ENCODE measurements around the gene CHMP2A.

The CHMP2A gene

GRCh38 chr19:58569943-58570670 is 15.2 kb upstream of the CHMP2A start:
- DNase-seq (ENCODE audit: low spot score), result no peak

- DNase-seq (ENCODE audit: low spot score), result no peak
Measured at GRCh38 chr19:58569191-58569942, 14.5 kb upstream of the CHMP2A start.

- no peak for DNase-seq (ENCODE audit: low spot score)
Measured at GRCh38 chr19:58568453-58569130, 13.7 kb upstream of the CHMP2A start.

- DNase-seq (ENCODE audit: low spot score), result no peak
Measured at GRCh38 chr19:58566989-58567388, 12.1 kb upstream of the CHMP2A start.

GRCh38 chr19:58563823-58564222 is 8.9 kb upstream of the CHMP2A start:
- no peak for DNase-seq (ENCODE audit: low spot score)

GRCh38 chr19:58563034-58563573 is 8.2 kb upstream of the CHMP2A start:
- no peak for DNase-seq (ENCODE audit: low spot score)

- no peak for DNase-seq (ENCODE audit: low spot score)
Measured at GRCh38 chr19:58562122-58563033, 7.5 kb upstream of the CHMP2A start.

DNA sequence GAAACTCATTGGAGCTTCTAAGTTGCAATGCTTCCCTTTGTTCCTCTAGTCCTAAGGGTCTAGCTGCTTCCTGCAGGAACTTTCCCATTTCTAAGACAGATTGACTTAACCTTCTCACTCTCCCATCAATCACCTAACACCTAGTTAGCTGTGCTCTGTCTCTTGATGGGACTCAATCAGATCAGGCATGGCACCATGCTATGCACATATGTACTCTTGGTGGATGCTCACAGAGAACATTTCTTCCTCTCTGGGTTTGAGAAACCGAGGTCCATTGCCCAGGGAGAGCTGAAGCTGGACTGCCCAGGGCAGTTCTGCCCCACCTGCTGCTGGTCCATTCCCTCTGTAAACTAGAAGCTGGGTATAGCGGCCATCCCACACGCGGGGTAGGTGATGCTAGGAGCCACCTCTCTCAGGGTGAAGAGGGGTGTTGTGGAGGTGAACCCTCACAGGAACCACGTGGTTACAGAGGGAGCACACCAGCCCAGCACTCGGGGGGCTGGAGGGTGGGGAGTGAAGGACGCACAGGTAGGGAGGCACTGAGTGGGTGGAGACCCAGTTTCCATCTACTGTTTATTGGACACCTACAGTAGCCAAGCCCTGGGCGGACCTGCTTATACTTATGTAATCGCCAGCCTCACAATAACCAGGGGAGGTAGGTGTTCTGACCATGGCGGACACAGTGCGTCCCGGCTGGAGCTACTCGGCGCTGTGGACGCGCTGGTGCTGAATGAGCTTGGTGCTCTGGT is 6.6 kb upstream of the CHMP2A start:
- DNase-seq (ENCODE audit: low spot score), result no peak

- no peak for DNase-seq (ENCODE audit: low spot score)
Measured at GRCh38 chr19:58560921-58561320, 6.0 kb upstream of the CHMP2A start.

GRCh38 chr19:58560007-58560887 is 5.3 kb upstream of the CHMP2A start:
- DNase-seq (ENCODE audit: low spot score), result no peak

DNA sequence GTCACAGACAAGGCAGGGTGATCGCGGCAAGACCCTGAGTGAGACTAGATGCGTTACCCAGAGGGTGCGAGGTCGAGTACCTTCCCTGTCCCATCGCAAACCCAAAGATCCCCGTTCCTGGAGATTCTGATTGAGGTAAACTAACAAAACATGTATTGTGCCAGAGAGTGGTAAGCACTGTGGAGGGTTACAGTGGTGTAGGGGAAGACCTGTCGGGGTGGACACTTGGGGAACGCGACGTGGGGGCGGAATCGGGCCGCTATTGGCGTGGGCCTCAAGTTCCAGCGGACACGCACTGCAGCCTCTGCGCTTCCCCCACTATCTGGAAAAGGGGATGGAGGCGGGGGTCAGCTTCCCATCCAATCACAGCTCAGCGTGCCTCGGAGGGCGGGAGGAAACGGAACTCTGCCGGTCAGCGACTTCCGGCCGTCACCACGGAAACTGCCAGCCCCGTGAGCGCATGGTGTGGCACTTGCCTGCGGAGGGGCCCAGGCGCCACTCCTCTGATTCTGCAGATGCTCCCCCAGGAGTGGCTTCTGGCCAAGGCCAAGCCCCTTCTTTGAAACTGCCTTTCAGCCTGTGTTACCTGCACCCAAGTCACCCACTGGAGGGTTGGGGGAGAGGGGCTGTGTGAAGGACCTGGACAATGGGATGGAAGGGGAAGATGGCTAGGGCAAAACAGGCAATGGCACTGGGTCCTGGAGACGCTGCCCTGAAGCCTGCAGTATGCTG is 4.5 kb upstream of the CHMP2A start:
- peak; percentile 90 for DNase-seq (ENCODE audit: low spot score)

DNA sequence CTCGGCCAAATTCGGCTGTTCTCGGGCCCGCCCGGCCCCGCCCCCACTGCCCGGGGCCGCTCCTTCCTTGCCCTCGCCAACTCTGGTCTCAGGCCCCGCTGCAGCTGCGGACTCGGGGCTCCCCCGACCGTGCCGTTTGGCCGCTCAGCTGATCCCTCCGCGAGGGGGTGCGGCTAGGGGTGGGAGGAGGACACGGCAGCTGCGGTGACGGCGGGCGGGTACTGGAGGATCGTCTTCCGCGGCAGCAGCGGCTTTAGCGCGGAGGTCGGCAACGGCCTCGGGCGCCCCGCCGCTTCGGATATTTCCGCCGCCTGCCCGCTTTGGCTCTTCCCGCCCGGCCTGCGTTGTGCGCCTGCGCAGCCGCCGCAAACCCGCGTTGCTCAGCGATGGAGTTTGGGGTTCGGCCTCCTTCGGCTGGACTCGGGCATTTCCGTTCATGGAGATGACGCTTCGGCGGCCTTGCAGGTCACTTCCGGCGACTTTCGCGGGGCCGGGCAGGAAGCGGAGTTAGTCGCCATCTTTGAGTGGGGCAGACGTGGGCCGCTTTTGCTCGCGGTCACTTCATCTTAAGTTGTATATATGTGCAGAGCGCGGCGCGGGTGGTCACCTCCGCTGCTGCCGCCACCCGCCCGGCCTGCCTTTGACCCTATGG is 3.8 kb upstream of the CHMP2A start:
- DNase-seq (ENCODE audit: low spot score), result peak; percentile 97

GRCh38 chr19:58558066-58558622 is 3.2 kb upstream of the CHMP2A start, which contains the start of gene UBE2M:
UBE2M (minus strand) TSS chr19:58558611; CDS start chr19:58558381, 230 bp downstream.
- DNase-seq (ENCODE audit: low spot score), result no peak

DNA sequence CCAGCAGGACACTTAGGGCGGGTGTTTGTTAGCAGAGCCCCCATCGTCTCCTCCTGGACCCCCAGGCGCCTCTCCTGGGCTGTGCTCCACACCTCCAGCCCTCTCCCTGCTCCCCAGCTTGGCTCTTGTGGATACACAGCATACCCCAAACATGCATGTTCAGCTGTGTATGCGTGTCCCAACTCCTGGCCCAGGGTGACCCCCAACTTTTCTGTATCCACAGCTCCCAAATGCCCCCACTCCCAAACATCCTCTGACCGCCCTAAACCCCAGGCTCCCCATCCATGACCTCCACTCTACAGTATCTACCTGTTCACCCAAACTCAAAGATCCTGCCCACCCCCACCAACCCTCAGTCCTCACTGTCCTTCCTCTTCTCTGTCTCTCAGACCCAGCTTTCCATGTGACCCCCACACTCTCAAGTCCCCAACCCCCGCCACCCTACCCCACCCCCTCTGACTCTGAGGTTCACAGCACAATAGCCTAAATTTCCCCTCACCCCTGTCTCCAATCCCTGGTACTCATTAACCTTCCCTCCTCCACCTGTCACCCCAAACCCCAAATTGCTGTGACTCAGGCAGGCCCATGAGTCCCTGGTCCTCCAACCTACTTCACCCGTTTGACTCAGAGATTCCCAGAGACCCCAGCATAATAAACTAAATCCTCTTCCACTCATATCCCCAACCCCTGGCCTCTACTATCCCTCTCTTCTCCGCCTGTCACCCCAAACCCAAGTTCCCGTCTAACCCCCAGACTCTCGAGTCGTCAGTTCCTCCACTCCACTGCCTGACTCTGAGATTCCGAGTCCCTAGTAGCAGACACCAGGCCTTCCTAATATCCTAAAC is 2.5 kb upstream of the CHMP2A start:
- no peak for DNase-seq (ENCODE audit: low spot score)

- DNase-seq (ENCODE audit: low spot score), result no peak
Measured at GRCh38 chr19:58556622-58557220, 1.8 kb upstream of the CHMP2A start.

DNA sequence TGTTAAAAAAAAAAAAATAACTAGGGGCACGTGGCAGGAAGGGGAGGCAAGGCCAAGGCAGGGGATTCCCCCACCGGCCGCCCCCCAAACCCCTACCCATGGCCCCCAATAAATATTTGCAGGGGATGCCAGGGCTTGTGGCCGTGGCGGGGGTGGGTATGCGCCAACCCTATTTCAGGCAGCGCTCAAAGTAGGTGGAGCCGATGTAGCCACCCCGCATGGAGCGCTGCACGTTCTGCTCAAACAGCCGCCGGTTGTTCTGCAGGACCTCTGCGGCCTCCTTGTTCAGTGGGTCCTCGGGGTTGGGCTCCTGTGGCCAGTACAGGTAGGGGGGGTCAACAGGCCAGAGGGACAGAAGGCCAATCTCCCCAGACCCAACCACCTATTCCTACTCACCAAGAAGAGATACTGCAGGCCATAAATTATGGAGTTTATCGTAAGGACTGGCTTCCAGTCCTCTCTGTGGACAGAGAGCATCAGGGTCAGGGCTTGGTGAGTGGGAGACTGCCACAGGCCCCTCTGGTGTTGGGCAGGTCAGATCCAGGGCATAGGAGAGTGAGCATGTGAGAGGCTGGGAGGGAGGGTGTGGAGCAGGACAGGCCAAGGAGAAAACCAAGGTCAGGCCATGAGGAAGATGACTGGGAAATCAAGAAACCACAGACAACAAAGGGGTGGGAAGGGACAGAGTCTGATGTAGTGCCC is 1.2 kb upstream of the CHMP2A start:
- no peak for DNase-seq (ENCODE audit: low spot score)
